Lower leg skin (tissue), 3 donors: ENCODE data around the gene SRCAP.

Experiments
- POLR2A ChIP-seq, 2 donors: fragments of 450-650 bp; IDR thresholded peaks; one replicate each; pipeline ENCODE4 v1.6.1; 2016 to 2017; ENCODE audit warnings: antibody characterized with exemption in 2 of 2, mild to moderate bottlenecking in 1 of 2, moderate library complexity in 1 of 2
- TF ChIP-seq, protein P1 (sequence below), 3 donors: fragments of 450-650 bp; IDR thresholded peaks; one replicate each; pipeline ENCODE4 v1.5.1; 2016; ENCODE audit warnings: antibody characterized with exemption in 3 of 3, mild to moderate bottlenecking in 3 of 3, moderate library complexity in 2 of 3

DNA sequence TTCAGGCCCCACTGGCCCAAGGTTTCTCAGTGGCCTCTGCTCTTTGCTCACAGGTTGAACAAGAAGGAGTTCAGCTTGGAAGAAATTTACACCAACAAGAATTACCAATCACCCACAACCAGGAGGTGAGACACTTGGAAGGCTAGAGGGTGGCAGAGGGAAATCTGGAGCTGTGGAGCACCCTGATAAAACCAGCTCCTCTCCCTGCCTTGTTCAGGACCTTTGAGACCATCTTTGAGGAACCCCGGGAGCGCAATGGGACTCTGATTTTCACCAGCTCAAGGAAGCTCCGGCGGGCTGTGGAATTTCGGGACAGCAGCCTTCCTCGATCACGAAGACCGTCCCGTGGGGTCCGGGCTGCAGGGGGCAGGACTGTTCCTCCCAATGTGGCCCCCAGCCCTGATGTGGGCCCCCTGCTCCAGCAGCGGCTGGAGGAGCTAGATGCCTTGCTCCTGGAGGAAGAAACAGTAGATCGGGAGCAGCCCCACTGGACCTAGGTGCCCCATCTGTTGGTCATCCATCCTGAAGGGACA lies 43.1 kb upstream of the SRCAP start:
- TF ChIP-seq, protein P1, sequence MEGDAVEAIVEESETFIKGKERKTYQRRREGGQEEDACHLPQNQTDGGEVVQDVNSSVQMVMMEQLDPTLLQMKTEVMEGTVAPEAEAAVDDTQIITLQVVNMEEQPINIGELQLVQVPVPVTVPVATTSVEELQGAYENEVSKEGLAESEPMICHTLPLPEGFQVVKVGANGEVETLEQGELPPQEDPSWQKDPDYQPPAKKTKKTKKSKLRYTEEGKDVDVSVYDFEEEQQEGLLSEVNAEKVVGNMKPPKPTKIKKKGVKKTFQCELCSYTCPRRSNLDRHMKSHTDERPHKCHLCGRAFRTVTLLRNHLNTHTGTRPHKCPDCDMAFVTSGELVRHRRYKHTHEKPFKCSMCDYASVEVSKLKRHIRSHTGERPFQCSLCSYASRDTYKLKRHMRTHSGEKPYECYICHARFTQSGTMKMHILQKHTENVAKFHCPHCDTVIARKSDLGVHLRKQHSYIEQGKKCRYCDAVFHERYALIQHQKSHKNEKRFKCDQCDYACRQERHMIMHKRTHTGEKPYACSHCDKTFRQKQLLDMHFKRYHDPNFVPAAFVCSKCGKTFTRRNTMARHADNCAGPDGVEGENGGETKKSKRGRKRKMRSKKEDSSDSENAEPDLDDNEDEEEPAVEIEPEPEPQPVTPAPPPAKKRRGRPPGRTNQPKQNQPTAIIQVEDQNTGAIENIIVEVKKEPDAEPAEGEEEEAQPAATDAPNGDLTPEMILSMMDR (IDR thresholded peaks at IDR 0.05): no peak
- TF ChIP-seq POLR2A (IDR thresholded peaks at IDR 0.05): no peak
